H1 (cell line): Measurements from ENCODE around the gene KIAA1671. TPM values are rescaled to one million over a fixed set of nuclear protein-coding genes. Genes with fewer than 3 reads are reported as not detected.

Source experiments
- CTCF ChIA-PET: fragments of 300-600 bp; sonication (Branson Sonifier 250); formaldehyde crosslinking; loops from one replicate; lab custom pipeline; 2021; ENCODE audit not compliant: partially characterized antibody; lab: Charles Lee
- POLR2A ChIA-PET: fragments of 300-600 bp; sonication (Branson Sonifier 250); formaldehyde crosslinking; loops from one replicate; lab custom pipeline; 2021; ENCODE audit warnings: inconsistent platforms; ENCODE audit not compliant: partially characterized antibody; lab: Charles Lee
- DNase-seq, 2 experiments: peaks; one replicate each; pipeline versions ENCODE4 v3.0.0 to v3.0.0-alpha.2; 2010 to 2022; ENCODE audit warnings: low spot score in 2 of 2, low read depth in 1 of 2, mixed read lengths in 1 of 2
- FAIRE-seq: peaks from 2 replicates; lab custom pipeline; 2011; peaks lifted over from hg19 to GRCh38; lab: Jason Lieb, UNC
- H2AFZ ChIP-seq: 2 replicates; pipeline ENCODE4 v1.8.1; 2012; ENCODE audit warnings: low read length, inconsistent platforms
- H2AK5ac ChIP-seq: 2 replicates; pipeline ENCODE4 v1.6.1; 2013; ENCODE audit warnings: low read depth, low read length
- H2BK120ac ChIP-seq: replicated peaks from 2 replicates; pipeline ENCODE3; 2013; ENCODE audit warnings: low read depth, low read length, inconsistent platforms
- H2BK12ac ChIP-seq: 2 replicates; pipeline ENCODE4 v1.6.1; 2013; ENCODE audit warnings: low read depth, low read length
- H2BK15ac ChIP-seq: 2 replicates; pipeline ENCODE4 v1.6.1; 2013; ENCODE audit warnings: low read length
- H2BK20ac ChIP-seq: 2 replicates; pipeline ENCODE4 v1.6.1; 2013; ENCODE audit warnings: low read length
- H2BK5ac ChIP-seq: 2 replicates; pipeline ENCODE4 v1.6.1; 2013; ENCODE audit warnings: low read depth, low read length
- H3K14ac ChIP-seq: 2 replicates; pipeline ENCODE4 v1.6.1; 2013; ENCODE audit warnings: inconsistent platforms; ENCODE audit not compliant: insufficient read length
- H3K18ac ChIP-seq: 2 replicates; pipeline ENCODE4 v1.6.1; 2013; ENCODE audit warnings: low read length; ENCODE audit errors: extremely low read depth
- H3K23ac ChIP-seq: 2 replicates; pipeline ENCODE4 v1.6.1; 2013; ENCODE audit warnings: inconsistent platforms; ENCODE audit not compliant: insufficient read length
- H3K23me2 ChIP-seq: 2 replicates; pipeline ENCODE4 v1.6.1; 2013; ENCODE audit warnings: low read depth, low read length
- H3K27ac ChIP-seq: 2 replicates; pipeline ENCODE4 v1.6.1; 2011; ENCODE audit warnings: low read depth, low read length, inconsistent platforms
- H3K27me3 ChIP-seq, 4 experiments: replicated peaks in 1 of 4; 1 replicate in 1 of 4; 2 replicates in 3 of 4; pipeline versions ENCODE4 v1.6.1 to v1.8.1; 2011 to 2013; ENCODE audit warnings: low read length in 3 of 4, mild to moderate bottlenecking in 3 of 4, inconsistent platforms in 2 of 4, mixed read lengths in 2 of 4, moderate library complexity in 1 of 4; ENCODE audit not compliant: control insufficient read depth in 3 of 4, insufficient read depth in 3 of 4; ENCODE audit errors: extremely low read depth in 1 of 4
- H3K36me3 ChIP-seq, 4 experiments: 2 replicates each; pipeline versions ENCODE4 v1.6.1 to v1.8.1; 2011 to 2013; ENCODE audit warnings: mild to moderate bottlenecking in 4 of 4, low read length in 3 of 4, moderate library complexity in 2 of 4, control low read depth in 1 of 4, inconsistent platforms in 1 of 4; ENCODE audit not compliant: insufficient read depth in 4 of 4, control insufficient read depth in 2 of 4
- H3K4ac ChIP-seq: replicated peaks from 2 replicates; pipeline ENCODE3; 2013; ENCODE audit warnings: low read length, low read depth, mixed read lengths, inconsistent platforms; ENCODE audit not compliant: insufficient read length
- H3K4me1 ChIP-seq, 4 experiments: replicated peaks in 1 of 4; 1 replicate in 1 of 4; 2 replicates in 3 of 4; pipeline versions ENCODE4 v1.6.1 to v1.8.1; 2011 to 2013; ENCODE audit warnings: low read length in 3 of 4, inconsistent platforms in 2 of 4, mixed read lengths in 1 of 4; ENCODE audit not compliant: insufficient read depth in 4 of 4, control insufficient read depth in 3 of 4
- H3K4me2 ChIP-seq, 2 experiments: 2 replicates each; pipeline versions ENCODE4 v1.6.1 to v1.8.1; 2011 to 2013; ENCODE audit warnings: low read depth in 2 of 2, low read length in 2 of 2, control low read depth in 1 of 2, inconsistent platforms in 1 of 2, mild to moderate bottlenecking in 1 of 2; ENCODE audit not compliant: insufficient read depth in 1 of 2
- H3K4me3 ChIP-seq, 4 experiments: fragments of 200-600, 300-600 bp in 1 of 4; sonication (generic), shearing (Covaris generic), sonication (Bioruptor Twin) in 1 of 4; 2 replicates each; pipeline versions ENCODE4 v1.5.1 to v1.8.1; 2011 to 2016; ENCODE audit warnings: low read length in 4 of 4, low read depth in 3 of 4, control low read depth in 2 of 4, inconsistent platforms in 2 of 4, mild to moderate bottlenecking in 2 of 4, mixed read lengths in 1 of 4, moderate library complexity in 1 of 4; ENCODE audit not compliant: insufficient read depth in 2 of 4; ENCODE audit errors: extremely low read depth in 1 of 4
- H3K56ac ChIP-seq: replicated peaks from 2 replicates; pipeline ENCODE3; 2013; ENCODE audit warnings: low read depth, mild to moderate bottlenecking, mixed read lengths, low read length, inconsistent platforms; ENCODE audit not compliant: insufficient read length
- H3K79me1 ChIP-seq: 2 replicates; pipeline ENCODE4 v1.6.1; 2013; ENCODE audit warnings: low read depth, low read length, control low read depth
- H3K79me2 ChIP-seq, 2 experiments: 2 replicates each; pipeline versions ENCODE4 v1.6.1 to v1.8.1; 2012 to 2013; ENCODE audit warnings: low read length in 2 of 2, mild to moderate bottlenecking in 2 of 2, inconsistent platforms in 1 of 2; ENCODE audit not compliant: insufficient read depth in 2 of 2, control insufficient read depth in 1 of 2
- H3K9ac ChIP-seq, 4 experiments: replicated peaks in 1 of 4; 1 replicate in 1 of 4; 2 replicates in 3 of 4; pipeline versions ENCODE4 v1.6.1 to v1.8.1; 2011 to 2013; ENCODE audit warnings: low read depth in 3 of 4, low read length in 3 of 4, control low read depth in 2 of 4, mild to moderate bottlenecking in 2 of 4, moderate library complexity in 2 of 4, inconsistent platforms in 1 of 4; ENCODE audit errors: extremely low read depth in 1 of 4
- H3K9me3 ChIP-seq, 2 experiments: 2 replicates each; pipeline versions ENCODE4 v1.6.1 to v1.8.1; 2012 to 2013; ENCODE audit warnings: mild to moderate bottlenecking in 2 of 2, moderate library complexity in 2 of 2, control low read depth in 1 of 2, inconsistent platforms in 1 of 2, low read depth in 1 of 2, low read length in 1 of 2, mixed read lengths in 1 of 2; ENCODE audit not compliant: insufficient read depth in 2 of 2
- H4K20me1 ChIP-seq, 2 experiments: replicated peaks in 1 of 2; 2 replicates each; pipeline versions ENCODE3 to v1.8.1; 2011 to 2013; ENCODE audit warnings: inconsistent platforms in 2 of 2, low read length in 2 of 2, mild to moderate bottlenecking in 1 of 2; ENCODE audit not compliant: insufficient read depth in 2 of 2, control insufficient read depth in 1 of 2
- H4K5ac ChIP-seq: 2 replicates; pipeline ENCODE4 v1.6.1; 2013; ENCODE audit warnings: low read length, low read depth, mixed read lengths, inconsistent platforms; ENCODE audit not compliant: insufficient read length
- H4K8ac ChIP-seq: 2 replicates; pipeline ENCODE4 v1.8.0; 2013; ENCODE audit warnings: mild to moderate bottlenecking, moderate library complexity, low read length, inconsistent platforms; ENCODE audit not compliant: insufficient read depth; ENCODE audit errors: extremely low read depth
- H4K91ac ChIP-seq: replicated peaks from 2 replicates; pipeline ENCODE3; 2013; ENCODE audit warnings: low read length, mixed read lengths, inconsistent platforms; ENCODE audit not compliant: insufficient read length
- BACH1 ChIP-seq: IDR thresholded peaks from 2 replicates; pipeline ENCODE4 v1.6.1; 2012; ENCODE audit warnings: low read length, improper control_type of control experiment
- CEBPB ChIP-seq: IDR thresholded peaks from 2 replicates; pipeline ENCODE4 v1.6.1; 2012; ENCODE audit warnings: low read depth, low read length
- CREB1 ChIP-seq: IDR thresholded peaks from 2 replicates; pipeline ENCODE4 v1.6.1; 2012; ENCODE audit warnings: inconsistent platforms
- HDAC2 ChIP-seq, 2 experiments: fragments of 300-600 bp in 1 of 2; sonication (generic) in 1 of 2; IDR thresholded peaks; 2 replicates each; pipeline ENCODE4 v1.6.1; 2011 to 2012; ENCODE audit warnings: low read depth in 2 of 2, low read length in 2 of 2, mild to moderate bottlenecking in 2 of 2, moderate library complexity in 2 of 2, borderline replicate concordance in 1 of 2, inconsistent platforms in 1 of 2
- MAX ChIP-seq: IDR thresholded peaks from 2 replicates; pipeline ENCODE4 v1.6.1; 2012; ENCODE audit warnings: inconsistent platforms
- NRF1 ChIP-seq: IDR thresholded peaks from 2 replicates; pipeline ENCODE4 v1.6.1; 2011; ENCODE audit warnings: mild to moderate bottlenecking, low read depth, low read length, improper control_type of control experiment
- POLR2A ChIP-seq, 2 experiments: IDR thresholded peaks; 1 replicate in 1 of 2; 2 replicates in 1 of 2; pipeline ENCODE4 v1.6.1; 2011; ENCODE audit warnings: low read depth in 2 of 2, low read length in 2 of 2, mild to moderate bottlenecking in 2 of 2; ENCODE audit errors: control extremely low read depth in 1 of 2
- TCF12 ChIP-seq: IDR thresholded peaks from 2 replicates; pipeline ENCODE4 v1.6.1; 2011; ENCODE audit warnings: low read depth, mild to moderate bottlenecking, low read length
- ZNF274 ChIP-seq: IDR thresholded peaks from 2 replicates; pipeline ENCODE4 v1.7.0; 2012; ENCODE audit warnings: low read length, borderline replicate concordance; ENCODE audit errors: extremely low read depth
- WGBS, 2 experiments: shearing (Covaris generic) in 1 of 2; methylation state at CpG; one replicate each; pipeline versions ENCODE4 v1.1.6 to v1.1.7; 2013 to 2015; ENCODE audit warnings: low lambda C conversion rate in 2 of 2, mixed read lengths in 2 of 2, inconsistent platforms in 1 of 2, low coverage in 1 of 2, missing lambda C conversion rate in 1 of 2; ENCODE audit not compliant: insufficient replicate concordance in 2 of 2, insufficient coverage in 1 of 2, insufficient read length in 1 of 2; ENCODE audit errors: extremely low coverage in 1 of 2, missing lambda C conversion rate in 1 of 2; 5-methylcytosine and 5-hydroxymethylcytosine counted together
- polyA plus RNA-seq, 7 experiments: library from polyadenylated mRNA; depleted of rRNA in 3 of 7; stranded (reverse) in 5 of 7; unstranded in 2 of 7; fragments of >200 nt in 5 of 7; fragments of 200-250 nt in 2 of 7; gene quantifications; 1 replicate in 5 of 7; 2 replicates in 1 of 7; 4 replicates in 1 of 7; pipeline versions ENCODE4 v1.2.1 to v1.2.3, GENCODE V29; 2011 to 2013; ENCODE audit warnings: missing spikeins in 2 of 7, mixed read lengths in 2 of 7
- total RNA-seq: library from RNA; stranded (reverse); fragmentation: NEBNext Ultra II Directional; extraction: Animal tissue kit (Norgen Biotek cat#: 25700); gene quantifications from 2 replicates; pipeline ENCODE4 v1.2.1, GENCODE V29; 2021
- TF ChIP-seq, protein P1 (sequence below): IDR thresholded peaks from 2 replicates; pipeline ENCODE4 v1.6.1; 2011; ENCODE audit warnings: low read length, improper control_type of control experiment

Gene KIAA1671
- total and polyA plus RNA-seq, 2 of the 8 experiments (the other 6 are each of a cell fraction or from before 2014, with no cell fraction given) = 6.4 to 23.9 TPM

DNA sequence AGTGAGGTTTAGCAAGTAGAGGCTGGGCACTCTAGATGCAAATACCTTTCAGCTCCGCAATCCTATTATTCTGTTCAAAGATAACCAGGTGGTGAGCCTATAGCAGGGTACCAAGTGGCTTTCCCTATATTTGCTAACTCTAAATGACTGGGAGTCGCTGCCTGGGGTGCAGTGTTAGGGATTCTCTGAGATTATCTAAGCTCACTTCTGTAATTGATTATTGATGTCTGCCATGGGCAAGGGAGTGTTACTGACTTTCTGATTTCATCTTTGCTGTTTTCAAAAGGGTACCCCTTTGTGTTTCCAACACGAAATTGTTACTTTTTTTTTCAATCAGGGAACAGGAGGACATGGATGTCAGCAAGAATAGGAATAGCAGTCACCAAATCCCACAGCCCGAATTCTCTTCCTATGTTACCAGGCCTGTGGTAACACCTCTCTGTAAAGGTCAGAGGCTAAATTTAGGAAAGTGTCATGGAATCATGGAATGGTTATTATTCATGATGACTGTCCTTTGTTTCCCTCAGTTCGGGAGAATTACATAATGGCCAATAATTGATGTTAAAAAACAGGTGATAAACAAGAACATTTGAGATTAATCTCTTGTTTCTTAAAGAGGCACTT, 184.5 kb downstream of the KIAA1671 start:
- no peak overlapping the region for H2BK12ac ChIP-seq
- H2BK20ac ChIP-seq = no peak overlapping the region
- TF ChIP-seq BACH1 (no peak), CEBPB (no peak), CREB1 (no peak), NRF1 (no peak), TCF12 (no peak), HDAC2 (IDR thresholded peaks at IDR 0.05; ENCODE audit: borderline replicate concordance in 1 of 2, low read depth in 2 of 2, low read length in 2 of 2) (no peak), ZNF274 (no peak), MAX (no peak), POLR2A (IDR thresholded peaks at IDR 0.05; ENCODE audit: control extremely low read depth in 1 of 2, low read depth in 2 of 2, low read length in 2 of 2) (no peak)
- TF ChIP-seq, protein P1, sequence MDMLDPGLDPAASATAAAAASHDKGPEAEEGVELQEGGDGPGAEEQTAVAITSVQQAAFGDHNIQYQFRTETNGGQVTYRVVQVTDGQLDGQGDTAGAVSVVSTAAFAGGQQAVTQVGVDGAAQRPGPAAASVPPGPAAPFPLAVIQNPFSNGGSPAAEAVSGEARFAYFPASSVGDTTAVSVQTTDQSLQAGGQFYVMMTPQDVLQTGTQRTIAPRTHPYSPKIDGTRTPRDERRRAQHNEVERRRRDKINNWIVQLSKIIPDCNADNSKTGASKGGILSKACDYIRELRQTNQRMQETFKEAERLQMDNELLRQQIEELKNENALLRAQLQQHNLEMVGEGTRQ = no peak
- ChIA-PET POLR2A (interaction anchor here (1.4 kb wide), 1 partner anchor 26 kb away, joined by 5 read pairs; no protein-coding TSS in a partner anchor), CTCF (interaction anchor here (1.3 to 2.1 kb wide), 3 partner anchors 10 to 22 kb away, joined by 3 to 5 read pairs (median 4); no protein-coding TSS in a partner anchor)
- H3K79me1 ChIP-seq = no peaks in the 10 kb centered on the region; the same call in 1 of the 2 replicates
- 85% methylated on average over 5 of the region's 5 CpGs; no CpG with 5 or more reads in 1 of the 2 experiments for WGBS, 2 experiments
- H2BK5ac ChIP-seq = no peak overlapping the region
- no peak overlapping the region for H4K91ac ChIP-seq
- no peaks in the 10 kb centered on the region for H3K79me2 ChIP-seq
- no peaks in the 10 kb centered on the region for H3K23me2 ChIP-seq
- no peak overlapping the region for H2AFZ ChIP-seq
- no peak overlapping the region for H3K23ac ChIP-seq
- H3K4me2 ChIP-seq = no peak overlapping the region
- no peaks in the 10 kb centered on the region for H3K36me3 ChIP-seq
- H3K27ac ChIP-seq = no peak overlapping the region
- H4K8ac ChIP-seq = no peak overlapping the region
- H2AK5ac ChIP-seq = no peak overlapping the region
- no peak overlapping the region for H3K14ac ChIP-seq
- no peak overlapping the region for H3K56ac ChIP-seq
- no peaks in the 10 kb centered on the region for H3K9me3 ChIP-seq
- no peak overlapping the region for H3K4me3 ChIP-seq
- no peak overlapping the region for H3K4ac ChIP-seq
- H3K4me1 ChIP-seq = peaks cover 0 to 4% (median 1%) of the 10 kb centered on the region in 4 experiments; a peak in 2 of 7 replicates
- no peak overlapping the region for H2BK15ac ChIP-seq
- DNase-seq (no peak), FAIRE-seq (no peak)
- H3K27me3 ChIP-seq = no peaks in the 10 kb centered on the region; a peak in 1 of 7 replicates
- H4K20me1 ChIP-seq = peaks cover 2 to 4% of the 10 kb centered on the region in 2 experiments
- no peak overlapping the region for H3K9ac ChIP-seq
- no peak overlapping the region for H2BK120ac ChIP-seq
- H3K18ac ChIP-seq = no peak overlapping the region
- H4K5ac ChIP-seq = no peak overlapping the region
